Gastrocnemius medialis (tissue), 4 donors: ENCODE measurements around the gene INPP5J. TPM values are rescaled to one million over a fixed set of nuclear protein-coding genes. Genes with fewer than 3 reads are reported as not detected.

Source experiments
- ATAC-seq, 2 donors: fragments of 150-250 bp; one replicate each; pipeline ENCODE4 v1.9.1; 2016
- DNase-seq, 2 donors: peaks; one replicate each; pipeline ENCODE4 v3.0.0-alpha.2; 2019
- H3K27ac ChIP-seq, 4 donors: fragments of 200-600 bp; sonication (generic); 1 replicate in 1 of 4; 2 replicates in 3 of 4; pipeline ENCODE4 v1.5.1; 2016 to 2018; ENCODE audit warnings: mild to moderate bottlenecking in 2 of 4, moderate library complexity in 1 of 4
- H3K27me3 ChIP-seq, 3 donors: fragments of 200-600 bp; sonication (generic) in 2 of 3; 1 replicate in 1 of 3; 2 replicates in 2 of 3; pipeline versions ENCODE4 v1.5.1 to v1.6.0; 2016 to 2019; ENCODE audit warnings: mild to moderate bottlenecking in 1 of 3, moderate library complexity in 1 of 3
- H3K36me3 ChIP-seq, 2 donors: fragments of 200-600 bp; sonication (generic) in 1 of 2; one replicate each; pipeline ENCODE4 v1.5.1; 2017 to 2018
- H3K4me1 ChIP-seq, 2 donors: fragments of 200-600 bp; sonication (generic) in 1 of 2; one replicate each; pipeline ENCODE4 v1.5.1; 2016 to 2017; ENCODE audit warnings: mild to moderate bottlenecking in 2 of 2
- H3K4me3 ChIP-seq, 4 donors: fragments of 200-600 bp; sonication (generic) in 3 of 4; 1 replicate in 1 of 4; 2 replicates in 3 of 4; pipeline ENCODE4 v1.5.1; 2016 to 2019; ENCODE audit warnings: mild to moderate bottlenecking in 2 of 4
- H3K9me3 ChIP-seq, 3 donors: fragments of 200-600 bp; sonication (generic) in 2 of 3; 1 replicate in 1 of 3; 2 replicates in 2 of 3; pipeline ENCODE4 v1.5.1; 2016 to 2019
- POLR2A ChIP-seq, 2 donors: fragments of 450-650 bp; IDR thresholded peaks; one replicate each; pipeline ENCODE4 v1.6.1; 2017; ENCODE audit warnings: antibody characterized with exemption in 2 of 2, mild to moderate bottlenecking in 2 of 2, moderate library complexity in 2 of 2
- in situ Hi-C, 4 donors: fragments of 200-750 bp; cut with MboI; loops; one replicate each; pipeline versions ENCODE4 v1.15.0 to v1.8.0; 2017; ENCODE audit warnings: low sequenced_read_pairs in 4 of 4
- intact Hi-C: fragments of 100-400 bp; cut with DNase I; formaldehyde crosslinking; loops from one replicate; pipeline ENCODE4 v1.15.1; 2023; ENCODE audit warnings: low total_unique reads
- microRNA counts, 2 donors: library from miRNA; unstranded; fragments of <30 nt; microRNA quantifications; one replicate each; lab custom pipeline; 2016
- microRNA-seq, 2 donors: library from miRNA; unstranded; fragments of <30 nt; microRNA quantifications; one replicate each; pipeline ENCODE4, GENCODE V29; 2016; ENCODE audit warnings: borderline replicate concordance in 2 of 2
- total RNA-seq, 4 donors: library from RNA; depleted of rRNA; stranded (reverse); fragments of >200 nt; gene quantifications; one replicate each; pipeline versions ENCODE4 v1.1.0 to v1.2.3, GENCODE V29; 2016
- TF ChIP-seq, protein P1 (sequence below), 5 experiments: fragments of 450-650 bp in 3 of 5; fragments of 200-600 bp in 2 of 5; sonication (generic) in 2 of 5; IDR thresholded peaks in 4 of 5; conservative IDR thresholded peaks in 1 of 5; 1 replicate in 4 of 5; 2 replicates in 1 of 5; pipeline ENCODE4 v1.5.1; 2016 to 2019; ENCODE audit warnings: antibody characterized with exemption in 5 of 5, mild to moderate bottlenecking in 3 of 5, moderate library complexity in 3 of 5

Gene INPP5J
- total RNA-seq, 4 donors from 2014 or later = 0.15 to 0.33 (median 0.28) TPM

DNA sequence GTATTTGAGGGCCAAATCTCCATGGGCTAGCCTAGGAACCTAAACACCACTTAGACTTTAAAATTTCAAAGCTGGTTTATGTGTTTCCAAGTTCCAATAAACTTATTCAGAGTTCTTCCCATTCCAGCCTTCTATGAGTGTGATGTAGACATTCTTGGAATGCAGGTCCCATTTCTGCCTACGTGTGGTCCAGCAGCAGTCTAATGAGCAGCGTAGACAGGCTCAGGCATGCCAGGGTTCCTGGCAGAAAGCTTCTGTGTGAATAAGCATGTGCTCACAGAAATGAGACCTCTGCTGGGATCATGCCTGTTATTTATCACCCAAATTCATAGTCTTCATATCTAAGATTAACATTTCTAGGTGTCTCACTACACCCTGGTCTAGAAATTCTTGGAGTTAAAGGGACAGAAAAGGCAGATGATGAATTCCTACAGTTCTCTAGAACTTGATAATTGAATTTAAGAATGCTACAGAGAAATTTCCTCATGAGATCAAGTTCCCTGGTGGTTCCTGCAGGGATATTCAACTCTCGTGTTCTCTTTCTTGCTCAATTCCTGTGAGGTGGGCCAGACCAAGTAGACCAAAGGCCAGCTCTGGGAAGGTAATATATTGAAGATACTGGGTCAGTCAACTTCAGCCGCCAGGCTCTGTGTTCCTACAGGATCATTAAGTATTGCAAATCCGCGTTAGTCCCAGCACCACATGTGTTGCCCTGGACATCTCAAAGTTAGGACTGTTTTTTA, 54.8 kb downstream of the INPP5J start:
- Histone ChIP-seq H3K4me3 (no peak overlapping the region), H3K9me3 (no peaks in the 10 kb centered on the region), H3K4me1 (peaks cover 49 to 56% of the 10 kb centered on the region in 2 donors), H3K36me3 (no peaks in the 10 kb centered on the region), H3K27ac (peak overlapping the region; percentile 50 to 79 (median 63)), H3K27me3 (no peaks in the 10 kb centered on the region)
- ATAC-seq (peak; percentile 38 to 65), DNase-seq (peak in 1 of 2 donors; percentile 51)
- TF ChIP-seq, protein P1, sequence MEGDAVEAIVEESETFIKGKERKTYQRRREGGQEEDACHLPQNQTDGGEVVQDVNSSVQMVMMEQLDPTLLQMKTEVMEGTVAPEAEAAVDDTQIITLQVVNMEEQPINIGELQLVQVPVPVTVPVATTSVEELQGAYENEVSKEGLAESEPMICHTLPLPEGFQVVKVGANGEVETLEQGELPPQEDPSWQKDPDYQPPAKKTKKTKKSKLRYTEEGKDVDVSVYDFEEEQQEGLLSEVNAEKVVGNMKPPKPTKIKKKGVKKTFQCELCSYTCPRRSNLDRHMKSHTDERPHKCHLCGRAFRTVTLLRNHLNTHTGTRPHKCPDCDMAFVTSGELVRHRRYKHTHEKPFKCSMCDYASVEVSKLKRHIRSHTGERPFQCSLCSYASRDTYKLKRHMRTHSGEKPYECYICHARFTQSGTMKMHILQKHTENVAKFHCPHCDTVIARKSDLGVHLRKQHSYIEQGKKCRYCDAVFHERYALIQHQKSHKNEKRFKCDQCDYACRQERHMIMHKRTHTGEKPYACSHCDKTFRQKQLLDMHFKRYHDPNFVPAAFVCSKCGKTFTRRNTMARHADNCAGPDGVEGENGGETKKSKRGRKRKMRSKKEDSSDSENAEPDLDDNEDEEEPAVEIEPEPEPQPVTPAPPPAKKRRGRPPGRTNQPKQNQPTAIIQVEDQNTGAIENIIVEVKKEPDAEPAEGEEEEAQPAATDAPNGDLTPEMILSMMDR (IDR thresholded peaks at IDR 0.05 in 4 of 5, conservative IDR thresholded peaks at IDR 0.05 in 1 of 5) = no peak
- no peak for TF ChIP-seq POLR2A (IDR thresholded peaks at IDR 0.05)
- in situ Hi-C loops = no loop called here
- intact Hi-C loops = loop anchor here (2.0 kb wide), 1 partner anchor 53 kb away; no protein-coding TSS in a partner anchor

DNA sequence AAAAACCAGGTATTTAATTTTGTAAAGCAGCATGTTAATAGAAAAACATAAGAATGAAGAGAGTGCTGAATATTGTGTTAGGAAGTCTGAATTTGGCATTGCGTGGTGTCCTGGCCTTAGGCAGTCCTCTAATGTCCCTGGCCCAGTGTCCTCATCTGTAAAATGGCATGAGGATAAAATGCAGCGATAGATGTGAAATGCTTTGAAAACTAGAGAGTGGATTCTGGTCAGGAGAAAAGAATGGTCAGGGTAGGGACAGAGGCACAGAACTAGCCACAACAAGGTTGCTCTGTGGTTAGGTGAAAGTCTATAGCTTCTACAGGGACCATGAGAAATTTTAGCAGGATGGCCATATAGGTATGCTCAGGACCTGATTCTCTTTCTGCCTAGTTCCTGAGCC, 56.1 kb downstream of the INPP5J start:
- H3K4me1 ChIP-seq = peaks cover 36 to 43% of the 10 kb centered on the region in 2 donors
- H3K4me3 ChIP-seq = no peak overlapping the region
- H3K27me3 ChIP-seq = no peaks in the 10 kb centered on the region
- in situ Hi-C loops = no loop called here
- H3K9me3 ChIP-seq = no peaks in the 10 kb centered on the region
- no peak for TF ChIP-seq POLR2A (IDR thresholded peaks at IDR 0.05)
- TF ChIP-seq, protein P1 (IDR thresholded peaks at IDR 0.05 in 4 of 5, conservative IDR thresholded peaks at IDR 0.05 in 1 of 5) = no peak
- H3K27ac ChIP-seq = peak overlapping the region; percentile 62 to 79 (median 66)
- ATAC-seq (no peak), DNase-seq (no peak)
- peaks cover 0 to 4% of the 10 kb centered on the region in 2 donors for H3K36me3 ChIP-seq
- intact Hi-C loops = loop anchor here (2.0 kb wide), 1 partner anchor 52 kb away; no protein-coding TSS in a partner anchor

DNA sequence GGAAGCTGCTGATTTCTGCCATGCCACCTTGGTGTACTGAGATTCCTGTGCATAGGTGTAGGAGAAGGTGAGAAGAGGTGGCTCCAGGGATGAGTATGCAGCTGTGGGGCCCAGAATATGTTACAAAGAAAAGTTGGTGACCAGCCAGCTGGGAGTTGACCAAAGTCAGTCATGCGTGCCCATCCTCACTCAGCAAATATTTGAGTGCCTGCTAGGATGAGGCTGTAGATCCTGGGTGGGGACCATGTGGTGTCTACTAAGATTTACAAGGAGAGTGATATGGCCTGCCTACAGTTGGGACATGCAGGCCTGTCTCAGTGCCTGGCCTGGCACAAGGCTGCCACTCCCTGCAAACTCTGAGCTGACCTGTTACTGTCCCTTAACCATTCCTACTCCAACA, 56.6 kb downstream of the INPP5J start:
- no peak overlapping the region for H3K4me3 ChIP-seq
- H3K4me1 ChIP-seq = peaks cover 32 to 40% of the 10 kb centered on the region in 2 donors
- TF ChIP-seq, protein P1 (IDR thresholded peaks at IDR 0.05 in 4 of 5, conservative IDR thresholded peaks at IDR 0.05 in 1 of 5) = no peak
- TF ChIP-seq POLR2A (IDR thresholded peaks at IDR 0.05) = no peak
- ATAC-seq (peak; percentile 76 to 84), DNase-seq (peak; percentile 46 to 73)
- H3K9me3 ChIP-seq = no peaks in the 10 kb centered on the region
- H3K27me3 ChIP-seq = no peaks in the 10 kb centered on the region
- in situ Hi-C loops (no loop called here), intact Hi-C loops (loop anchor here (2.0 kb wide), 1 partner anchor 51 kb away; no protein-coding TSS in a partner anchor)
- peaks cover 0 to 4% of the 10 kb centered on the region in 2 donors for H3K36me3 ChIP-seq
- H3K27ac ChIP-seq = peak overlapping the region; percentile 62 to 79 (median 66)

DNA sequence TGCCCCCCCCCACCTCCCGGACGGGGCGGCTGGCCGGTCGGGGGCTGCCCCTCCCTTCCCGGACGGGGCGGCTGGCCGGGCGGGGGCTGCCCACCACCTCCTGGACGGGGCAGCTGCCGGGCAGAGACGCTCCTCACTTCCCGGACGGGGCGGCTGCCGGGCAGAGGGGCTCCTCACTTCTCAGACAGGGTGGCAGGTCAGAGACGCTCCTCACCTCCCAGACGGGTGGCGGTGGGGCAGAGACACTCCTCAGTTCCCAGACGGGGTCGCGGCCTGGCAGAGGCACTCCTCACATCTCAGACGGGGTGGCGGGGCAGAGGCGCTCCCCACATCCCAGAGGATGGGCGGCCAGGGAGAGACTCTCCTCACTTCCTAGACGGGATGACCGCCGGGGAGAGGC, 61.2 kb downstream of the INPP5J start:
- Histone ChIP-seq H3K27ac (no peak overlapping the region), H3K4me1 (peaks cover 9 to 15% of the 10 kb centered on the region in 2 donors), H3K4me3 (no peak overlapping the region), H3K36me3 (peaks cover 0 to 7% of the 10 kb centered on the region in 2 donors), H3K27me3 (no peaks in the 10 kb centered on the region), H3K9me3 (no peaks in the 10 kb centered on the region)
- no peak for ATAC-seq
- no peak for DNase-seq
- intact Hi-C loops (no loop called here), in situ Hi-C loops (no loop called here)
- TF ChIP-seq, protein P1 (IDR thresholded peaks at IDR 0.05 in 4 of 5, conservative IDR thresholded peaks at IDR 0.05 in 1 of 5) = no peak
- TF ChIP-seq POLR2A (IDR thresholded peaks at IDR 0.05) = no peak

MicroRNA genes within 50 kb of the gene (microRNA counts, 767-probe panel; counts per million panel counts)
- 356 to 448 counts per million in 2 donors for microRNA hsa-miR-3928 (lab: Ali Mortazavi, UCI)

Small RNA genes lying within 50 kb of the gene (microRNA-seq; reads per million reads assigned to microRNA genes)
- 0 to 1.7 reads per million in 2 donors for gene MIR3928

Other genes with a start within 250 kb of the INPP5J start
- 10 to 100 TPM; 20.2 to 31.2 (median 27.7) TPM for gene MORC2, start 154.2 kb upstream of the INPP5J start, total RNA-seq
- 10 to 100 TPM; 14.3 to 23.9 (median 15.8) TPM for gene TUG1, start 153.7 kb upstream of the INPP5J start, total RNA-seq
- gene SMTN, start 41.6 kb upstream of the INPP5J start, total RNA-seq = 100 to 1,000 TPM in 1 of 4 donors, 10 to 100 TPM in 3; 39.5 to 104 (median 45.3) TPM
- 100 to 1,000 TPM; 144 to 184 (median 157) TPM for gene SELENOM, start 15.4 kb upstream of the INPP5J start, total RNA-seq
- not detected for gene PLA2G3, start 17.5 kb downstream of the INPP5J start, total RNA-seq
- gene RNF185, start 37.2 kb downstream of the INPP5J start, total RNA-seq = 10 to 100 TPM; 23.8 to 28.1 (median 27.6) TPM
- 10 to 100 TPM in 1 of 4 donors, 1 to 10 TPM in 3; 4.0 to 12.6 (median 7.1) TPM for gene LIMK2, start 89.3 kb downstream of the INPP5J start, total RNA-seq
- gene PIK3IP1, start 169.5 kb downstream of the INPP5J start, total RNA-seq = 10 to 100 TPM; 11.2 to 28.3 (median 14.5) TPM
- gene PATZ1, start 223.4 kb downstream of the INPP5J start, total RNA-seq = 10 to 100 TPM in 1 of 4 donors, 1 to 10 TPM in 3; 8.4 to 11.5 (median 9.2) TPM